ENCODE results near the gene PIGN. TPM values are rescaled to one million over a fixed set of nuclear protein-coding genes. Genes with fewer than 3 reads are reported as not detected.

The PIGN gene
- total RNA-seq, 1 experiment from 2014 or later, result 21.4 TPM

DNA sequence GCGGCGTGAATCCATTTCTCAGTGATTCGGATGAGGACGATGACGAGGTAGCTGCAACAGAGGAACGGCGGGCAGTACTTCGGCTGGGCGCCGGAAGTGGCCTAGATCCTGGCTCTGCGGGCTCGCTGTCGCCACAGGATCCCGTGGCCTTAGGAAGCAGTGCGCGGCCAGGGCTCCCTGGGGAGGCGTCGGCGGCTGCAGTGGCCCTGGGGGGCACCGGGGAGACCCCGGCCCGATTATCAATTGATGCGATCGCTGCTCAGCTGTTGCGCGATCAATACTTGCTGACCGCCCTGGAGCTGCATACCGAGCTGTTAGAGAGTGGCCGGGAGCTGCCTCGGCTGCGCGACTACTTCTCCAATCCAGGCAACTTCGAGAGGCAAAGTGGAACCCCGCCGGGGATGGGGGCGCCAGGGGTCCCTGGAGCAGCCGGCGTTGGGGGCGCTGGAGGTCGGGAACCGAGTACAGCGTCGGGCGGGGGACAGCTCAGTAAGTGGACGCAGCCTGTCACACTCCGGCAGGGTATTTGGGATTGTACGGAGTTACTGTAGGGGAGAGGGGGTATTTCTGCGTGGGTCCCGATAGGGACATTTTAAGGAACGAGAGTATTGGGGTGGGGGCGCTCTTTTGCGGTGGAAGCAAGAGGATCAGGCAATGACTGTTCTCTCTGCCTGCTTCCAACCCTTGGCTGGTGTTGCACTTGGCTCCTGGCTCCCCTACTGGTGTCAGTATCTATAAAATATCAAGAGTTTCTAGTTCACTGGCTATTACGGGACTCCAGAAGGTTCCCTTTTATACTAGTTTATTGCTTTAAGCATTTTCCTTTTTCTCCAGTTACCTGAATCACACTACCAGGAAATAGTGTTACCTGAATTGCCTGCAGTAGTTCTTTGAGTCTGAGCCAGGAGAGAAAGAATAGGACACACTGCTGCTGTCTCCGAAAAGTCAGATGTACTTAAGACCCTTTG lies 971 bp upstream of the PIGN start:
- H3K4me1 ChIP-seq (ENCODE audit: control insufficient read depth, insufficient read depth, low read length), result peaks cover 9% of the 10 kb centered on the region; the same call in 1 of the 2 replicates
- H3K27ac ChIP-seq (ENCODE audit: low read length), result peak overlapping the region; percentile 77
- no peaks in the 10 kb centered on the region for H3K9me3 ChIP-seq (ENCODE audit: control insufficient read depth, insufficient read depth, low read depth, low read length)
- no peaks in the 10 kb centered on the region for H3K27me3 ChIP-seq (ENCODE audit: control insufficient read depth, insufficient read depth, low read length)
- ATAC-seq, result peak; percentile 4
- peaks cover 6% of the 10 kb centered on the region for H3K36me3 ChIP-seq (ENCODE audit: control insufficient read depth, insufficient read depth, low read length)
- TF ChIP-seq, protein P1, sequence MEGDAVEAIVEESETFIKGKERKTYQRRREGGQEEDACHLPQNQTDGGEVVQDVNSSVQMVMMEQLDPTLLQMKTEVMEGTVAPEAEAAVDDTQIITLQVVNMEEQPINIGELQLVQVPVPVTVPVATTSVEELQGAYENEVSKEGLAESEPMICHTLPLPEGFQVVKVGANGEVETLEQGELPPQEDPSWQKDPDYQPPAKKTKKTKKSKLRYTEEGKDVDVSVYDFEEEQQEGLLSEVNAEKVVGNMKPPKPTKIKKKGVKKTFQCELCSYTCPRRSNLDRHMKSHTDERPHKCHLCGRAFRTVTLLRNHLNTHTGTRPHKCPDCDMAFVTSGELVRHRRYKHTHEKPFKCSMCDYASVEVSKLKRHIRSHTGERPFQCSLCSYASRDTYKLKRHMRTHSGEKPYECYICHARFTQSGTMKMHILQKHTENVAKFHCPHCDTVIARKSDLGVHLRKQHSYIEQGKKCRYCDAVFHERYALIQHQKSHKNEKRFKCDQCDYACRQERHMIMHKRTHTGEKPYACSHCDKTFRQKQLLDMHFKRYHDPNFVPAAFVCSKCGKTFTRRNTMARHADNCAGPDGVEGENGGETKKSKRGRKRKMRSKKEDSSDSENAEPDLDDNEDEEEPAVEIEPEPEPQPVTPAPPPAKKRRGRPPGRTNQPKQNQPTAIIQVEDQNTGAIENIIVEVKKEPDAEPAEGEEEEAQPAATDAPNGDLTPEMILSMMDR (IDR thresholded peaks at IDR 0.05), result no peak
- TF ChIP-seq POLR2AphosphoS5 (IDR thresholded peaks at IDR 0.05; ENCODE audit: low read depth, low read length) (no peak), SIN3A (IDR thresholded peaks at IDR 0.05; ENCODE audit: borderline replicate concordance, insufficient read depth, low read depth, low read length) (no peak), TCF7L2 (IDR thresholded peaks at IDR 0.05; ENCODE audit: low read depth, low read length) (no peak)
- TF ChIP-seq, protein P2, sequence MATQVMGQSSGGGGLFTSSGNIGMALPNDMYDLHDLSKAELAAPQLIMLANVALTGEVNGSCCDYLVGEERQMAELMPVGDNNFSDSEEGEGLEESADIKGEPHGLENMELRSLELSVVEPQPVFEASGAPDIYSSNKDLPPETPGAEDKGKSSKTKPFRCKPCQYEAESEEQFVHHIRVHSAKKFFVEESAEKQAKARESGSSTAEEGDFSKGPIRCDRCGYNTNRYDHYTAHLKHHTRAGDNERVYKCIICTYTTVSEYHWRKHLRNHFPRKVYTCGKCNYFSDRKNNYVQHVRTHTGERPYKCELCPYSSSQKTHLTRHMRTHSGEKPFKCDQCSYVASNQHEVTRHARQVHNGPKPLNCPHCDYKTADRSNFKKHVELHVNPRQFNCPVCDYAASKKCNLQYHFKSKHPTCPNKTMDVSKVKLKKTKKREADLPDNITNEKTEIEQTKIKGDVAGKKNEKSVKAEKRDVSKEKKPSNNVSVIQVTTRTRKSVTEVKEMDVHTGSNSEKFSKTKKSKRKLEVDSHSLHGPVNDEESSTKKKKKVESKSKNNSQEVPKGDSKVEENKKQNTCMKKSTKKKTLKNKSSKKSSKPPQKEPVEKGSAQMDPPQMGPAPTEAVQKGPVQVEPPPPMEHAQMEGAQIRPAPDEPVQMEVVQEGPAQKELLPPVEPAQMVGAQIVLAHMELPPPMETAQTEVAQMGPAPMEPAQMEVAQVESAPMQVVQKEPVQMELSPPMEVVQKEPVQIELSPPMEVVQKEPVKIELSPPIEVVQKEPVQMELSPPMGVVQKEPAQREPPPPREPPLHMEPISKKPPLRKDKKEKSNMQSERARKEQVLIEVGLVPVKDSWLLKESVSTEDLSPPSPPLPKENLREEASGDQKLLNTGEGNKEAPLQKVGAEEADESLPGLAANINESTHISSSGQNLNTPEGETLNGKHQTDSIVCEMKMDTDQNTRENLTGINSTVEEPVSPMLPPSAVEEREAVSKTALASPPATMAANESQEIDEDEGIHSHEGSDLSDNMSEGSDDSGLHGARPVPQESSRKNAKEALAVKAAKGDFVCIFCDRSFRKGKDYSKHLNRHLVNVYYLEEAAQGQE (IDR thresholded peaks at IDR 0.05; ENCODE audit: insufficient read depth in 1 of 2, low read depth in 2 of 2, low read length in 1 of 2), result no peak
- H3K4me3 ChIP-seq (ENCODE audit: low read depth in 2 of 2, low read length in 2 of 2), result peak overlapping the region; percentile 87 to 92
- in situ Hi-C loops (cut with HindIII; ENCODE audit: low pct_unique_long_range_greater_than_20kb, low sequenced_read_pairs) (no loop called here), intact Hi-C loops (cut with micrococcal nuclease; ENCODE audit: unreplicated experiment) (no loop called here)
- DNase-seq (ENCODE audit: low read depth, low spot score), result no peak
- BruUV-seq (replicated peaks), result no TSS peak
- CTCF ChIA-PET, result no interaction called here
- POLR2A ChIA-PET, result no interaction called here

DNA sequence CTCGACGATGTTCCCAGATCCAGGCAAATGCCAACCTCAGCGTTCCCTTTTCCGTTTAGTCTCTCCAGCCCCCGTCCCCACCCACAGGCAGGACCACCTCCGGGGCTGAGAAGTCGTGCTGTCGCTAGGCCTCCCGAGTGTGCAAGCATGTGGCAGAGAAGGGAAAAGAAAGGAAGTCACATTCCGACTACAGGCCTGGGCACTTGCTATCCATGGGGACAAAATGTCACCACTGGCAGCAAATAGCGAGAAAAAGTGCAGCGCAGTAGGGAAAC lies 420 bp downstream of the PIGN start:
- CTCF ChIA-PET, result interaction anchor here (0.6 kb wide), 1 partner anchor 326 kb away, joined by 4 read pairs; no protein-coding TSS in a partner anchor
- intact Hi-C loops (cut with micrococcal nuclease; ENCODE audit: unreplicated experiment), result no loop called here
- in situ Hi-C loops (cut with HindIII; ENCODE audit: low pct_unique_long_range_greater_than_20kb, low sequenced_read_pairs), result no loop called here

More for the DNA sequence above, 420 bp downstream of the PIGN start:
- H3K27me3 ChIP-seq (ENCODE audit: control insufficient read depth, insufficient read depth, low read length), result no peaks in the 10 kb centered on the region
- BruUV-seq (replicated peaks), result TSS peak; percentile 80
- H3K36me3 ChIP-seq (ENCODE audit: control insufficient read depth, insufficient read depth, low read length), result peaks cover 6% of the 10 kb centered on the region
- peak overlapping the region; percentile 75 for H3K27ac ChIP-seq (ENCODE audit: low read length)
- TF ChIP-seq, protein P1 (IDR thresholded peaks at IDR 0.05), result no peak
- no peak for TF ChIP-seq TCF7L2 (IDR thresholded peaks at IDR 0.05; ENCODE audit: low read depth, low read length)
- TF ChIP-seq, protein P2 (IDR thresholded peaks at IDR 0.05; ENCODE audit: insufficient read depth in 1 of 2, low read depth in 2 of 2, low read length in 1 of 2), result no peak
- TF ChIP-seq SIN3A (IDR thresholded peaks at IDR 0.05; ENCODE audit: borderline replicate concordance, insufficient read depth, low read depth, low read length), result peak; percentile 58; the same call in 1 of the 2 replicates
- DNase-seq (ENCODE audit: low read depth, low spot score), result peak; percentile 13
- peaks cover 9% of the 10 kb centered on the region; the same call in 1 of the 2 replicates for H3K4me1 ChIP-seq (ENCODE audit: control insufficient read depth, insufficient read depth, low read length)
- H3K9me3 ChIP-seq (ENCODE audit: control insufficient read depth, insufficient read depth, low read depth, low read length), result no peaks in the 10 kb centered on the region
- ATAC-seq, result peak; percentile 35; the same call in 1 of the 2 replicates
- peak overlapping the region; percentile 80 to 92 for H3K4me3 ChIP-seq (ENCODE audit: low read depth in 2 of 2, low read length in 2 of 2)
- POLR2A ChIA-PET, result no interaction called here
